ENCODE results near the gene RAPH1.
"Not testable (repeated sequence)": the region's sequence is repeated elsewhere in the genome, so short reads cannot be mapped to it uniquely, and the experiment has no call there.

The RAPH1 gene

DNA sequence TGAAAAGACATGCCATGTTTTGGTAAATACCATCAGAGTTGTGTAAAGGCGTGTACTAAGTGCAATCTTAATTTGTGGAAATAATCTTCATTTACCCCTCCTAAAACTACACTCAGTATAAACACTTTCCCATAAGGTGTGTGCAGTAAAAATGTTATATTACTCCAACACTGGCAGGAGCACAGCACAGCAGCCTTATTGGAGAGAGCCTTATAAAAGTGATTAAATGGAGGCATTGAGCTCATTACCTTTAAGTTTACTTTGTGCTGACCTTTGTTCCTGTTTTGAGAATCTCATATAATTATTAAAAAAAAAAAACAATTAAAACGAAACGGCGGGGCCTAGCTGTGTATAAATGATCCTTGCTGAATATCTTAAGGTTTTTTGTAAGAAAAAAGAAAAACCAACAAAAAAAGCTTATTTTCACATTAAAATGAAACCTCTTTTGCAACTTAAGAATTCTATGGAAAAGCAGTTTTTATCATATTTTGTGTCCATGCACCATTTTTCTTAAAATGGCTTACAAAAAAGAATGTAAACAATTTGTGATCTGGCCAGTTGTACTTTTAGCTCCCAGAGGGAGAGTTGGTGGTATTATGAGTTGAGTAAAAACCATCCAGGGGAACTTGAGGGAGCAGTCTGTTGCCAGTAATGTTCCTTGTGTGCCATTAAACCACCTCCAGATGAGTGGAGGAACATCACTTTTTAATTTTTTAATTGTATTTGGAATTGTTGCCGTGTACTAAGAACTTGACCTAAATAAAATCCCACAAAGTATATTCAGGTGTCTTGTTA lies 103.5 kb downstream of the RAPH1 start:
- no peak for DNase-seq

DNA sequence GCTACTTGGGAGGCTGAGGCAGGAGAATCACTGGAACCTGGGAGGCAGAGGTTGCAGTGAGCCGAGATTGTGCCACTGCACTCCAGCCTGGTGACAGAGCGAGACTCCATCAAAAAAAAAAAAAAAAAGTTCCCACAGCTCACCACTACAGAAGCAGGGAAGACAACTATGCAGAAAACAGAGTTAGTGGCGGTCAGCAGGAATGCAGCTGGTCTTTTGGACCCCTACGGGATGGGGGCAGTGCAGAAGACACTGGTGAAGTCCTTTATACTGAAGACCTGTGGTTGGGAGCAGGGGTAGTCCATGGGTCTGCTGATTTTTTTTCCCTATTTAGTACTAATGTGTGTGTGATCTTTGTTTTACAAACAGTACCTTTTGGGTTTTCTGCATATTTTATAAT lies 105.5 kb downstream of the RAPH1 start:
- DNase-seq, result not testable (repeated sequence)

DNA sequence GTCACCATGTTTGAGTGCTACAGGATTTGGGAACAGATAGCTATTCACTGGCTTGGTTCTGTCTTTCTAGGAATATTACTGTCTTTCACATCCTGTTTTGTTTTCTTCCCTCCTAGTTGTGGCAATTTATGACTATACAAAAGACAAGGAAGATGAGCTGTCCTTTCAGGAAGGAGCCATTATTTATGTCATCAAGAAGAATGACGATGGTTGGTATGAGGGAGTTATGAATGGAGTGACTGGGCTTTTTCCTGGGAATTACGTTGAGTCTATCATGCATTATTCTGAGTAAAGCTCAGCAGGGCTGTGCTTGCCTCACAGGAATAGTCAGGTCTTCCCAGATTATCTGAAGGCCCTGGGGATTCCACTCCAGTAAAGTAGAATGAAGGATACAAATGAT lies 108.0 kb downstream of the RAPH1 start:
- no peak for DNase-seq

DNA sequence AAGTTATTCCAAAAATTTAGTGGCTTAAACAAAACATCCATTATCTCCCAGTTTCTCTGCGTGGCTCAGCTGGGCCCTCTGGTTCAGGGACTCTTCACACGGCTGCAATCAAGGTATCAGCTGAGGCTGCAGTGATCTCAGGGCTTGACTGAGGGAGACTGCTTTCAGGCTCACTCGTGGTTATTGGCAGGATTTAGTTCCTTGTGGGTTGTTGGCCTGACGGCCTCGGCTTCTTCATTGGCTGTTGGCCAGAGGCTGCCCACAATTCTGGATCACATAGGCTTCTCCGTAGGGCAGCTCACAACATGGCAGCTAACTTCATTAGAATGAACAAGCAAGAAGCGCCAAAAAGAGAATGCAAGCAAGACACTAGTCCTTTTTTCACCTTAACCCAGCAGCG lies 116.8 kb downstream of the RAPH1 start:
- DNase-seq, result no peak

DNA sequence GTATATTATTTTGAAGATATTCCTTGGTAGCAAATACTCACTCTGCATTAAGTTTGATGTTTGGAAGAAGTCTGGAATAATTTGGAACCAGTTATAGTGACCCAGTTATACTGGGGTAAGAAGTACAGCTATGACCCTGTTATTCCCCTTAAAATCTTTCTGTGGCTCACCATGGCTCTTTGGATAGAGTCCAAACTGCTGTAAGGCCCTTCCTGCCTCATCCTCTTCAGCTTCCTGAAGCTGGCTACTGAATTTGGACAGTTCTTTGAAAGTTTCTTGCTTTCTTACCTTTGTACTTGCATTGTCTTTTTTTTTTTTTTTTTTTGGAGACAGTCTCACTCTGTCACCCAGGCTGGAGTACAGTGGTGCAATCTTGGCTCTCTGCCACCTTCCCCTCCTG lies 121.3 kb downstream of the RAPH1 start:
- no peak for DNase-seq

DNA sequence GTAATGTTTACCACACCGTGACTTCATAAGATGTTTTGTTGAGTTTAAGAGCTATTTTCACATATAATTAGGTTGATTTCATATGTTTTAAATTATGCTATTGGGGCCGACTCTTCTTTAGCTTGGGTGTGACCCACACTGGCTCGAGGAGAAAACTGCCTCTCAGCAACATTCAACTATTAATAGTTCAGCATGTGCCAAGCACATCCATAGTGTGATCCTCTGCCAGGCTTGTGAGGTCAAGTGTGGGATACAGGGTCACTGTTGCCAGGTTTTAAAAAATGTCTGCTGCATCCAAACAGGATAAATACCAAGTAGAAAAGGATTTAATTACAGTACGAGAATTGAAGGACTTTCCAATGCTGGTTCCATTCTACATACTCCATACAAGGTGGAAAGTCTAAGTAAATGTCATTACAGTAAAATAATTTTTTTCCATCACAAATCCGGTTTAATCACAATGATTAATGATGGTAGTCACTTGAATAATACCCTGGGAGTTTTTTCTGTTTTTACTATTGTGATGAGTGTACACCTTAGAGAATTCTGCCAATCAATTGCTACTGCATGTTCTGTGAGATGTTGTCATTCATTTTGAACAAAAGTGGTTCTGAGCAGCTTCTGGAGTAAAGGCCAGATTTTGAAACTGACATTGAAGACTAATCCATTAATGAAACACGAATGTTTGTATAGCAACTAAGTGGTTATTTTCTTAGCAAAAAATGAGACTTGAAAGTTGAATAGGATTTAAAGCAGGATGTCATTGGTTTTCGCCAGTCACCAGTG lies 122.4 kb downstream of the RAPH1 start:
- DNase-seq, result no peak

DNA sequence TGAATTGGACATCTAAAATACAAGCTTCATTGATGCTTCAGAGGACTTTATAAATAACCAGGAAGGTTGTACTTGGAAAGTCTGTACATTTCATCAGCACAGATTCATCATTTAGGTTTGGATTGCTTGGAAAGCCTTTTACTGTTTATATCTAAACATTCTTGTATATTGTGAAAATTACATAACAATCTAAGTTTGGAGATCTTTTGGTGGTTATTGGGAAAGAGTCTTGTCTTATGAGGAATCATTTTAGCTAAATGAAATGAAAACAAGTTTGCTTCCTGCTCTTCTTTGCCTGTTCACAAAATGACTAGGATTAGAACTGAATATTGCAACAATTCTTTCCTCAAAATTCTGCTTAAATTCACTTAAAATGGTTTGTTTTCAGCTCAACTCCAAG lies 127.6 kb downstream of the RAPH1 start:
- DNase-seq, result no peak

DNA sequence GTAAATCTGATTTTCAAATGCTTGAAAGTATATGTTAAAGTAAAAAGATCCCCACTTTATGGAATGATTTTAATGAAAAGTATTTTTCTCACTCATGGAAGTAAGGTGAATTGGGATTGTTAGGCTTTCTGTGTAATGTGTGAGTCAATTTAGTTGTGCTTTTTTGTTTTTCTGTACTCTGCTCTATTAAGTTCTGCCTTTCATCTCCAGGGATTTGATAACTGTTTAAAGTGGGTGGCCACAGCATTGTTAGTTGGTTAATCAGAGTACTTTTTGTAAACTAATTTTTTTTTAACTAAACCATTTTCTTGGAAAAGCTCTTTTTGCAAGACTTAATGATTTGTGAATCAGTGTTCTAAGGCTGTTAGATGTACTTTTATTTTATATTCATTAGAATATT lies 130.1 kb downstream of the RAPH1 start:
- DNase-seq, result no peak

DNA sequence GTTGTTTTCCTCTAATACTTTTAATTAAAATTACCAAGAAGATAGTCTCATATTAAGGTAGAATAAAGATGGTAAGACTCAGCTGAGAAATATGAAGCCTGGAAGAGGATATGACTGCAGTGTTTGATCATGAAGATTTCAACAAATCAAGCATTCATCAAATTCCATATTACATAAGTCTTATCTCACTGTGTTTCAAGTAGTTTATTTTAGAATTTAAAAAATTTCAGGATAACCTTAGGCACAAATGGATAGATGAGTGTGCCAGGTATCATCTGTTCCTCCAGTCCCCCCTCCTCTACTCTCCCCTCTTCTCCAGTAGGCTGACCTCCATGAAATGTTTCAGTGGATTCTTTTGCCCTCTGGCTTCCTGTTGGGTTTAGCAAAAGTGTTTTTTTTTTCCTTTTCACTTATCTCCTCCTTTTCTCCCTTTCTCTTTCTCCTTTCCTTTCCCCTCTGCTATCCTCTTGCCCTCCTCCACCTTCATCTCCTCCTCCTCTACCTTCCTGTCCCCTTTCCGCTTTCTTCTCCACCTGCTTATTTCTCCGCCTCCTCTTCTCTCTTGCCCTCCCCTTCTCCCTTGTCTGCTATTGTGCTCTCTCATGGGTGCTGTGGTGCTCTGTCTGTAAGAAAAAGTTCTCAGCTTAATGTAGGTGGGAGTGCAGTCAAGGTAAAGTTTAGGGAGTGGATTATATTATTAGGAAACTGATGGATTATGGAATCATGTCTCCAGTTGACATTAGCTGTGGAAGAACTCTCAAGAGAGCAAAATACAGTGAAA lies 134.1 kb downstream of the RAPH1 start:
- no peak for DNase-seq

DNA sequence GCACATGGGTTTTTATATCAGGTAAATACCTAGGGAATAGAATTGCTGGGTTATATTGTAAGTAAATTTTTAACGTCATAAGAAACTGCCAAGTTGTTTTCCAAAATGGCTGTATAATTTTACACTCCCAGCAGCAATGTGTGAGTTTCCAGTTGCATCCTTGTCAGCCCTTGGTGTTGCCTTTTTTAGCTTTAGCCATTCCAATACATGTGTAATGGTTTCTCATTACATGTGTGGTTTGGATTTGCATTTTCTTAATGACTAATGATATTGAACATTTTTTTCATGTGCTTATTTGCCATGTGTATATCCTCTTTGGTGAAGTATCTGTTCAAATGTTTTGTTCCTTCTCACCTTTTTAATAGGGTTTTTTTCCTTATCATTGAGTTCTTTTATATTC lies 136.1 kb downstream of the RAPH1 start:
- no peak for DNase-seq

DNA sequence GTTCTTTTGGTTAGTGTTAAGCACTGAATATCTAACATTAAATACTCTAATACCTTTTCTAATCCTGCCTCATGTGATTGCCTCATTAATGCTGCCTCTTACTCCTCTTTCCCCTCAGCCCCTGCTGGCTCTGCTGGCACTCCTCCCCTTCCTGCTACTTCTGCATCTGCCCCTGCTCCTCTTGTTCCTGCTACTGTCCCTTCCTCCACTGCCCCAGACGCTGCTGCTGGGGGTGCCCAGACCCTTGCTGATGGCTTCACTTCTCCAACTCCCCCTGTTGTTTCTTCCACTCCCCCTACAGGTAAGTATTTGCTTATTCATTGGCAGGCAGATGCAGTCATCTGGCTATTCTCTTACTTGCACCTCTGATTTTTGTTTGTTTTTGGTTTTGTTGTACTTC lies 138.4 kb downstream of the RAPH1 start:
- DNase-seq, result no peak

DNA sequence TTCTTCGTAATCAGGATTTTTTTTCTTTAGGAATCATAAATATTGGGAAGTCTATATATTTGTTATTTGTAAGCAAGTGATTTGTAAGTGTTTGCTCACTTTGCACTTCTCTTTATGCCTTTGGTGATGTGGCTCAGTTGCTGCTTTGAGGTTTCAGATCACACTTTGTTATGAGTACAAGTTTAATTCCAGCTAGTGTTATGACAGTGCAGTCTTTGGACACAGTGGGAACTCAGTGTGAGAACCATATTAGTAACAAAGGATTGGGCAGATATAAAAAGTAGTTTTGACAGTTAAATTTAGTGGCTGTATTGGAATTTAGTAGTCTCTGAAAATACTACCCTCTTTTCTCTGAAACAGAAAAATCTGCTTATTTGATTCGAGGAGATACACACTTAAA lies 139.2 kb downstream of the RAPH1 start:
- no peak for DNase-seq

DNA sequence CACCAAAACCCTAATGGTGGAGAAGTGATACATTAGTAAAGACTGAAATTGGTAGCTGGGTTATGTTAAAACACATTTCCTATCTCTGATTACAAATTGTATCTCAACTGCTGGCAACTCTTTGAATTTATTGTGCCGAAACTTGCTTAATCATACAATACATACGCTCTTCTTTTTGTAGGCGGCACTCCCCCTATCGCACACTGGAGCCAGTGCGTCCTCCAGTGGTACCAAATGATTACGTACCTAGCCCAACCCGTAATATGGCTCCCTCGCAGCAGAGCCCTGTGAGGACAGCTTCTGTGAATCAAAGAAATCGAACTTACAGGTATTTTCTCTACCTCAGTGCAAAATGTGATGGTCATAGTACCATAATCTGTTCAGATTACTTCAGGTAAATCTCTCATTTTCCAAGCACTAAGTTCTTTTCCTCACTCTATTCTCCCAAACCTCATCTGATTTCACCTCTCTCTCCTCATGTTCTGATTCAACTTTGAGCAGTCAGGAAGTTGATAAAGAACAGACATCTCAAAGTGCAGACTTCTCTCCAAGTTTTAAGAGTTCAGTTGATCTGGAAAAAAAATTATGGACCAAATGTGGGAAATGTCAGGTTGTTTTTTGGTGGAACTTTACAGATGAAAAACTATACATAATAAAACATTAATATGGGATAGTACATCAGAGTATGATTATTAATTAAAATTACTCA lies 140.4 kb downstream of the RAPH1 start:
- no peak for DNase-seq

DNA sequence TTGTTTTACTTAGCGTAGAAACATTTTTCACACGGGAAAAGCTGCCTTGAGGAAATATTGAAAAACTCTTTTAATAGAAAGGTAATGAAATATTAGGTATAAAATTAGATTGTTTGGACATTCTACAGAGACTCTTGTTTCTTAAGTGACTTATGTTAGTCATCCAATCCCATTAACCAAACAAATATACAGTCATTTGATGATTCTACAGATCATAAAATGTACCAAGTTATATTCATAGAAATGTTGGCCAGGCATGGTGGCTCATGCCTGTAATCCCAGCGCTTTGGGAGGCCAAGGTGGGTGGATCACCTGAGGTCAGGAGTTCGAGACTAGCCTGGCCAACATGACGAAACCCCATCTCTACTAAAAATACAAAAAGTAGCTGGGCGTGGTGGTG lies 146.9 kb downstream of the RAPH1 start:
- not testable (repeated sequence) for DNase-seq

DNA sequence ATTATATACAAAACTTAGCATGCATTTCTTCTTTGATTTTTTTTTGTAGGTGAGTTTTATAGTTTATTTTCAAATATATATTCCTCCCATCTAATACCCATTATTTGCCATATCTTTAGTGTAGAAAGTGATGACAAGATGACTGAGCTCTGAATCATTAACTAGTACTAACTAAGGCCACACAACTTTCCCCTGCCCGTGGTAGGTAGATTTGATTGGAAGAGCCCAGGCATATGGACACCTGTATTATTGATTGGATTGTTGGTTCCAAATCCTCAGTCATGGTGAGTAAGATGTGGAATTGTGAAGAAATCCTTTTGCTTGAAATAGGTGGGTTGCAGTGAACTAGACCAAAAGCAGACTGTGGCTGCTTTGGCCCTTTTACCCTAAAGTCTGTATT lies 152.1 kb downstream of the RAPH1 start:
- no peak for DNase-seq

DNA sequence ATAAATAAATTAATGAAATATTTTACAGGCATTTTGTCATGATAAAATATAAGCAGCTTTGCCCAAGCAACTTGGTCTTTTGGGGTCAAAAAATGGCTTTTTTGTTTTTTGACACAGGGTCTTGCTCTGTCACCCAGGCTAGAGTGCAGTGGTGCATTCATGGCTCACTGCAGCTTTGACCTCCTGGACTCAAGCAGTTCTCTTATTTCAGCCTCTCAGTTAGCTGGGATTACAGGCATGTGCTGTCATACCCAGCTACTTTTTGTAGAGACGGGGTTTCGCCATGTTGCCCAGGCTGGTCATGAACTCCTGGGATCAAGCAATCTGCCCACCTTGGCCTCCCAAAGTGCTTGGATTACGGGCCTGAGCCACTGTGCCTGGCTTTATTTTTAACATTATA lies 155.9 kb downstream of the RAPH1 start:
- DNase-seq, result no peak

DNA sequence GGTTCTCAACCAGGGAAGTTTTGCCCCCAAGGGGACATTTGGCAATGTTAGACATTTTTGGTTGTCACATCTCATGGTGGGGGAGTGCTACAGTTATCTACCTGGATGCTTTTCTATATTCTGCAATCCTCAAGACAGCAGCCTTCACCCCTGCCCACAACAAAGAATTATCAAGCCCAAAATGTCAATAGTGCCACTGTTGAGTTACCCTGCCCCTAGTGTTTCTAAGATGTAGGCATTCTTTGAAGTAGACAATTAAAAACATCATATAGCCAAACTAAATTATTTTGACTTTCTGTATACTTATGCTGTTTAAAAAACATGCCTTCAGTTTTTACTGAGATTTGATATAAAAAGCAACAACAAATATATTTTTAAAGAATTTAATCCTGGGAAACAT lies 158.9 kb downstream of the RAPH1 start:
- DNase-seq, result no peak

DNA sequence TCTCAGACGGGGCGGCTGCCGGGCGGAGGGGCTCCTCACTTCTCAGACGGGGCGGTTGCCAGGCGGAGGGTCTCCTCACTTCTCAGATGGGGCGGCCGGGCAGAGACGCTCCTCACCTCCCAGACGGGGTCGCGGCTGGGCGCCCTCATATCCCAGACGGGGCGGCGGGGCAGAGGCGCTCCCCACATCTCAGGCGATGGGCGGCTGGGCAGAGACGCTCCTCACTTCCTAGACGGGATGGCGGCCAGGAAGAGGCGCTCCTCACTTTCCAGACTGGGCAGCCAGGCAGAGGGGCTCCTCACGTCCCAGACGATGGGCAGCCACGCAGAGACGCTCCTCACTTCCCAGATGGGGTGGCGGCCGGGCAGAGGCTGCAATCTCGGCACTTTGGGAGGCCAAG lies 162.4 kb downstream of the RAPH1 start:
- DNase-seq, result not testable (repeated sequence)

DNA sequence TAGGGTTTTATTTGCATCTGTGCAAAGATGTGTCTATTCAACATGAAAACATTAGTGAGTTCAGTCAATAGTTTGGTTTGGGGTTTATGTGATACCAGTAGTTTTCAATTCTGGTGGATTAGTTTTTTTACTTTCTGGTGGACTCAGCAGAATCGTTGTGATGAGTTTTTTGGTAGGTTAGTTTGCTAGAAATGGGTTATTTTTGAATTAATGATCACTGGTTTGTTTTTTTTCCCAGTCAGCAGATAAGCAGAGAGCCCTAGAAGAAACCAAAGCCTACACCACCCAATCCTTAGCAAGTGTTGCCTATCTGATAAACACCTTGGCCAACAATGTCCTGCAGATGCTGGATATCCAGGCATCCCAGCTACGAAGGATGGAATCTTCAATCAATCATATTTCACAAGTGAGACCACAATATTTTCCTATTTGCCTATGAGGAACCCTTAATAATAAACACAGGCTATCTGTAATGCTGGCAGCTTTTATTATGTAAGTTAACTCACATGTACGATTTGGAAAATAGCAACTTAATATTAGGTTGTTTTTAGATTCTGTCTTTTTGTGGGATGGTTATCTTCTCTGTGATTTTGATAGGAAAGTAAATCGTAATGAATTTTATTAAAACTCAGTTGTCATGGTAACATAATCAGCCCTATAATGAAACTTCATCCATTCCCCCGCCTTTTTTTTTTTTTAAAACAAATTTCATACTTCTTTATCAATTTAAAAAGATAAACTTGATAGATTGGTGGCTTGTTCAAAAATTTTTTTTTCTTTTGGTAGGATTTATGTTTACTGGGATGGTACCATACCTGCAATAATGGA lies 168.2 kb downstream of the RAPH1 start:
- DNase-seq, result no peak

DNA sequence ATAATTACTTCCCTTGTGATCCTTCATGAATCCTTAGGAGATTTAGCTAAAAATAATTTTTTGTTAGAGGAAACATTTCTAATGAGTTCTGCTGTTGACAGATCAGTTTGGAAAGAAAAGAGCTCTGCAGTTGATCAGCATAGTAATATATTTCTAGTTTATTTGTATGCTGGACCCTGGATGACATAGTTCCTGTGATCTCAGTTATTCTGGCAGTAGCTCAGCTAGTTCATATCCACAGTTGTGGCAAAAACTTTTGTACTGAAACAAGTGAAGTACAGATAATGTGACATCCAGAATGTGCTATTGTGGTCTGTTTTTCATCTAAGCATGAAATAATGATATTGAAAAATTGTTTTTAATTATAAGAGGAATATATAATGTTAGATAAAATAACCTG lies 173.2 kb downstream of the RAPH1 start:
- no peak for DNase-seq

DNA sequence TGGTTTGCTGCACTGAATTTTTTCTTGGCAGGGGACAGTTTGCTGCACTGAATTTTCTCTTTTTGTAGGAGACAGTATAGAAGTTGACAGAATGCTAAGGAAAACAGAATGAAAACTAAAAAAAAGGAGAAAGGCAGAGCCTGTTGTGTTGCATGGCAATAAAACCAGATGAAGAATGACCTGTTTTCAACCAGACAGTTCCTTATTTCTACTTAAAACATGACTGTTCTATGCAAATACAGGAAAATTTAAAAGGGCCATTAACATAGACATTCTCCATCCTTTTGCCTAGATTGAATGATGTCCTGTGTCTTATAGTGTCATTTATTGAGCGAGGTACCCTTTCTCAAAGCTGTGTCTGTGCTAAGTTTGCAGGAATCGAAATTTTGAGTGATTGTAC lies 173.6 kb downstream of the RAPH1 start:
- DNase-seq, result no peak

DNA sequence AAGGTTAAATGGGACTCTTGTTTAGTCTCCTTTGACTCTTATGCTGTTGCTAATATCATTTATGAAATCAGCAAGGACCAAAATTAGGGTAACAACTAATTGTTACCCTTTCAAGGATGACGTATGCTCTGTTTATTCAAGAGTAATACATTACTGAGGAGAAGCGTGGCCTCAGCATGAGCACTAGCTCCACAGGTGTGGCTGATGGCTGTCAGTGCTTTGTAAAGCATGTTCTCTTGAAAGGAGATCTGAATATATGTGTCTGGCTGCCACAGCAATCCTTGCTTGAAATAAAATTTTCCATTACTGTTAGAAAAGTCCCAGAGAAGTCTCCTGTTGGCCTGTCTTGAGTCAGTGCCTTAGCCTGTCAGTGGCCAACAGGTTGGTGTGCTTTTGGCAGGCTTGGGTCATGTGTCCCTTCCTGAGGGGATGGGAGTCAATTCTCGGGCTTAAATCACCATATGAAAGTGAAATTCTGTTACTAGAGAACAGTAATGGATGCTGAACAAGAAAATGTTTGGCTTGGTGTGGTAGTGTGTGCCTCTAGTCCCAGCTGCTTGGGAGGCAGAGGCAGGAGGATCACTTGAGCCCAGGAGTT lies 174.2 kb downstream of the RAPH1 start:
- DNase-seq, result no peak

Data from NCI-H2171 (cell line).